Measurements from ENCODE around the gene MS4A6A.
"Not testable (repeated sequence)": the region's sequence is repeated elsewhere in the genome, so short reads cannot be mapped to it uniquely, and the experiment has no call there.

The MS4A6A gene

GRCh38 chr11:60184824-60185511, 2.1 kb upstream of the MS4A6A start:
- DNase-seq: peak in 1 of 58 donors; percentile 9

DNA sequence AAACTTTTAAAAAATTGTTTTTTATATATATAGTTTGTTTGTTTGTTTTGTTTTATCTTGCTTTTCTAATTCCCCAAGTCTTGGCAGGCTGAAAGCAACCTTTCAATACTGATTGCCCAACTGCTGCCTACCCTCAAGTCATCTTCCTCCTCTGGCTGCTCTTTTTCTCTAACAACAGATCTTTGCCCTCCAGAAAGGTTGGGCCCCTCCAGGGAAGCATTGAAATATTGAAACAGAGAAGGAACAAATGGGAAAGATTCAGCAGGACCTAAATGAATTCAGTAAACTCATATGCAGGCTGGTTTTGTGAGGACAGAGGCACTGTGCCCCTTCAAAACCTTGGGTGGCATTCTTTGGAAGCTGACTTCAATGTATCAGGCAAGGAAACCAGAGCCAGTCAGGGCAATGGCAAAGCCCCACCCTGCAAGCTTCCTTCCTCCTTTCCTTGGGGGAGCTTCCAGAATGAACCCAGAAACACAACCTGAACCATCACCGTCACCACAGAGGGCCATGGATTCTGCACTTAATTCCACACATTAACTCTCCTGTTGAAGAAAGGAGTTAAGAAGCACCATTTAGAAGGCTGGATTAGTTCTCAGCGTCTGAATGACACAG, 815 bp upstream of the MS4A6A start:
- DNase-seq: no peak

- no peak for DNase-seq
These were observed 7.0 kb downstream of the MS4A6A start for GRCh38 chr11:60175860-60176275.

GRCh38 chr11:60172011-60172410, 10.9 kb downstream of the MS4A6A start:
- no peak for DNase-seq

- no peak for DNase-seq
These were observed 12.3 kb downstream of the MS4A6A start for GRCh38 chr11:60170566-60170965.

- no peak for DNase-seq
These were observed 13.5 kb downstream of the MS4A6A start for GRCh38 chr11:60169264-60169915.

DNA sequence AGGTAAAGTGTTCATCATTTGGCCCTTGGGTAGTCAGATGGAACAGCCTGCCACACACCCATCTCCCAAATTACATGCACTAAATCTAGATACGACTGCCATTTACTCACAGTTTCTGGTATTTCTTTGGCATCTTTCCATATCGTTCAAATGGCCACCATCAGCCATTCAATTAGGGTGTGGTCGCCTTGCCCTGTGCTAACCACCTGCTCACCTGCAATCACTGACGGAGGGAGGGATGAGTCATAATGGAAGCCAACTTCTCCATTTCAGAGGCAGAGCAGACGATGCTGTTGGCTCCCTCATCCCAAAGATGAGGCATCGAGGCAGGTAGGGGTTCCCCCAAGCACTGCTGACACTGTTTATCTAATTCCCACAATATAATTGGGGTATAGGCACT, 14.6 kb downstream of the MS4A6A start:
- DNase-seq: no peak

- no peak for DNase-seq
These were observed 16.9 kb downstream of the MS4A6A start for GRCh38 chr11:60165951-60166350.

DNA sequence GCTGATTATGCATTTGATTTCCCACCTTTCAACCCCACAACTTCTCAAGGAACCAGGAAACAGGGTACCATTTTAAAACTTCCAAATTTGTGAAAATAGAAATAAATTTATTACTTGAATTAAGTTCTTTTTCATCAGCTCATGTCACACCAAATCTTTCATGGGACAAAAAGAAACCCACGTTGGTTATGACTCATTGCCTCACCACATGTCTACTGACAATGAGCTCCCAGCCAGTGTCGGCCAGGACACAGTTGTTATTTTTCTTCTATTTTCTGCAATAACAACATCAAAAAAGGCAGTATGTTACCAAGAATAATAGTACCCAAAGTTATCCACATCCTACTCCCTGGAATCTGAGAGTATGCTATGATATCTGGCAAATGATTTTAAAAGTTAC, 17.3 kb downstream of the MS4A6A start:
- DNase-seq: no peak

DNA sequence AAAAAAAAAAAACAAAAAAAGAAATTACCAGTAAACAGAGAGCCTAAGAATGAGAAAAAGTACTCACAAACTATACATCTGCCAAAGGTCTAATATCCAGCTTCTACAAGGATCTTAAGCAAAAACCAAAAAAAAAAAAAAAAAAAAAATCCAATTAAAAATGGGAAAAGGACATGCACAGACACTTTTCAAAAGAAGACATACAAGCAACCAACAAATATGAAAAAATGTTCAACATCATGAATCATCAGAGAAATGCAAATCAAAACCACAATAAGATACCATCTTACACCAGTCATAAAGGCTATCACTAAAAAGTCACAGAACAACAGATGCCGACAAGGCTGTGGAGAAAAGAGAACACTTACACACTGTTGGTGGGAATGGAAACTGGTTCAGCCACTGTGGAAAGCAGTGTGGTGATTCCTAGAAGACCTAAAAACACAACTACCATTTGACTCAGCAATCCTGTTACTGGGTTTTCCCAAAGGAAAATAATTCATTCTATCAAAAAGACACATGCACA, 18.3 kb downstream of the MS4A6A start:
- DNase-seq: no peak

DNA sequence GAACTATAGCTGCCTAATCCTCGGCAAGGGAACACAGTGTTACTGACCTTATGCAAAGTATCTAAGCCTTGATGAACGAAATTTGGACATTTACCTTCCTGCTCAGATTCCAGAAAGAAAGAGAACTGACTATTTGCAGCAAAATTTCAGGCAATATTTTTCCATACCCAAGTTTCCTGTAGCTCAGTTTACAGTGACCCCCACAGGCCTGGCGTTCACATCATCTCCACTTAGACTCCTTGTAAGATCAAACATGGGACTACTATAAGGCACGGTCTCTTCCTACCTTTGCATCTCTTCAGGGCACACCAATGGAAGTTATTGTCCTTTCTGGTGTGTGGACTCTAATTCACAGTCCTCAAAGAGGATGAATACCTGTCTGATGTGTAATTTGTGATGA, 21.1 kb downstream of the MS4A6A start:
- no peak for DNase-seq

DNA sequence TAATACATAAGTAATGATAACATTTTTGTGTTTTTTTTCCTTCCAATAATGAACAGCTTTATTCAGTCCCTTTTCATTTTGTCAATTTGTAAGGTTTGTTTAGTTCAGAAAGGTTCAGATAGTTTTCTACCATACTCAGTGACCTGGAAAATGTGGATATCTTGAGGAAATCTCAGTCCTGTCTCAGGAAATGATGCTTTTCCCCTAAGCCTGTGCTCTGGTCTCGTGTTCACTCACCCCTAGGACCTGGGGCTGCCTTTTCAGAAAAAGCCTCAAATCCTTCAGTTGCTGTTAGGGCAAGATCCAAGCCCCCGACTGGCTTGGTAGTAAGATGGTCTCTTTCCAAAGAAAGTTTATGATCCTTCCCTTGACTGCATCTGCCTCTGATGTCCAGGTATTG, 21.8 kb downstream of the MS4A6A start:
- no peak for DNase-seq

GRCh38 chr11:60159868-60160267, 23.0 kb downstream of the MS4A6A start:
- DNase-seq: no peak

DNA sequence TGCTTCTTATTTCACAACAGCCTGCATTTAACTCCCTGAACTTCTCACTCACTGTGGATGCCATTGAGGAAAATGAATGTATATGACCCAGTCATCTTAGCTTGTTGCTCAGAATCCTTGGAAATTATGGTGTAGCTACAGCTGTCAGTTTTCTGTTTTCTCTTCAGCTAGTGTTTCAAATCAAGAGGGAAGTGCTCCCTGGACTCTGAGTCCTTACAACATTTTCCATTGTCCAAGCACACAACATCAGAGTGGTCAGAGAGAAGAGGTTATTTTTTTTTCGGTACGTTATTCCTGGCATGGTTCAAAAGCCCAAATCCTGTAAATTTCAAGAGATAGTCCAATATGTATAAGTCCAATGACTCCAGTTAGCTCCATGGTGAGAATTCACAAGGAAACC, 23.6 kb downstream of the MS4A6A start:
- DNase-seq: no peak

DNA sequence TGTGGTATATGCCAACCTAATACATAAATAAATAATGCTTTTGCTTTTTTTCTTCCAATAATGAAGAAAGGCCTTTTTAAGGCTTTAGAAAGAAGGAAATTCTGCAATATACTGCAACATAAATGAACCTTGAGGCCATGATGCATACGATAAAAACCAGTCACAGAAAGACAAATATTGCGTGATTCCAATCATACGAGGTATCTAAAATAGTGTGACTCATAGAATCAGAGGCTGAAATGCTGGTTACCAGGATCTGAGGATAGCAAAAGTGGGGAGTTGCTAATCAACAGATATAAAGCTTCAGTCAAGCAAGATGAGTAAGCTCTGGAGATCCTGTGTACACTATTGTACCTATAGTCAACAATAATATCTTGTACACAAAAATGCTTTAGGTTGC, 24.2 kb downstream of the MS4A6A start:
- DNase-seq: no peak

GRCh38 chr11:60155931-60156330, 27.0 kb downstream of the MS4A6A start:
- DNase-seq: no peak

DNA sequence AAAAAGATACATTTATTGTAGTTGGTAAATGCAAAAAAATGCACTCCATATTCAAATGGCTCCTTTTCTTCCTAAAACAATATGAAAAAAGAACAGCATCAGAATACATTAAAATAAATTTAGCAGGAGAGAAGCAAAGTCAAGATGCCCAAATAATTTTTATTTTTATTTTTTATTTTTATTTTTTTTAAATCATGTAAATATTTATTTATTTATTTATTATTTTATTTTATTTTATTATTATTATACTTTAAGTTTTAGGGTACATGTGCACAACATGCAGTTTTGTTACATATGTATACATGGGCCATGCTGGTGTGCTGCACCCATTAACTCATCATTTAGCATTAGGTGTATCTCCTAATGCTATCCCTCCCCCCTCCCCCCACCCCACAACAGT, 30.2 kb downstream of the MS4A6A start:
- DNase-seq: not testable (repeated sequence)

DNA sequence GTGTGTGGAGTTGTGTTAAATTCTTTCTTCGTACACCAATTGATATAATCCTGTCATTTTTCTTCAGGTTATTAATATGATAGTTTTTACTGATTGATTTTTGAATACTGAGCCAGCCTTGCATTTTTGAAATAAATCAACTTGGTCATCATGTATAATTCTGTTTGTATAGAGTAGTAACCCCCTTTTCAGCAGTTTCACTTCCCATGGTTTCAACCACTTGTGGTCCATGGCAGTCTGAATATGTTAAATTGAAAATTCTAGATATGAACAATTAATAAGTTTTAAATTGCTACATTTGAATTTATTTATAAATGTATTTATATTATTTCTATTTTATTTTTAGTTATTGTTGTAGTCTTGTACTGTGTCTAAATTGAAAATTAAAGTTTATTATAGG, 32.6 kb downstream of the MS4A6A start:
- no peak for DNase-seq

DNA sequence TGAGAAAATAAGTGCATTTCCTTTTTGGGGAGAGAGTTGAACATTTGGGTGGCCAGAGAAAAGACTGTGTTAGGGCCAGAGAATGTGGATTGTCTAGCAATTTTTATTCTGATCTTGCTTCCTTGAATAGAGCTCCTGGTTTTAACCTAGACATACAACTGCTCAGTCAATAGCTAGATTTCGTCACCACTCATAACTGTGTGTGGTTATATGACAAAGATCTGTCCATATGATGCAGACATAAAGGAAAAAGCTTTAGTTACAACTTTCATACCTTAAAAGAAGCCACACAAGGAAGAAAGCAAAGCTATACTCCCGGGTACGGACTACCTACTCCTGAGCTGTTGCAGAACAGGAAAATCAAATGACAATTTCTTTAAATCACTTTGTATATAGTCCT, 37.2 kb downstream of the MS4A6A start:
- no peak for DNase-seq

- DNase-seq: no peak
These were observed 39.1 kb downstream of the MS4A6A start for GRCh38 chr11:60143768-60144167.

DNA sequence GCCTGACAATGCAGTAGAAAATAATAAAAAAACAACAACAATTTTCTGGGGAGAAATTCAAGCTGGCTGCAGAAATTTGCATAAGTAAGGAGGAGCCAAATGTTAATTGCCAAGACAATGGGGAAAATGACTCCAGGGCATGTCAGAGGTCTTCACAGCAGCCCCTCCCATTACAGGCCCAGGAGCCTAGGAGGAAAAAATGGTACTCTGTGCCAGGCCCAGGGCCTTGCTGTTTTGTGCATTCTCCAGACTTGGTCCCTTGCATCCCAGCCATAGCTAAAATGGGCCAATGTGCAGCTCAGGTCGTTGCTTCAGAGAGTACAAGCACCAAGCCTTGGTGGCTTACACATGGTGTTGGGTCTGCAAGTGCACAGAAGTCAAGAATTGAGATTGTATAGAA, 49.0 kb downstream of the MS4A6A start:
- DNase-seq: no peak

DNA sequence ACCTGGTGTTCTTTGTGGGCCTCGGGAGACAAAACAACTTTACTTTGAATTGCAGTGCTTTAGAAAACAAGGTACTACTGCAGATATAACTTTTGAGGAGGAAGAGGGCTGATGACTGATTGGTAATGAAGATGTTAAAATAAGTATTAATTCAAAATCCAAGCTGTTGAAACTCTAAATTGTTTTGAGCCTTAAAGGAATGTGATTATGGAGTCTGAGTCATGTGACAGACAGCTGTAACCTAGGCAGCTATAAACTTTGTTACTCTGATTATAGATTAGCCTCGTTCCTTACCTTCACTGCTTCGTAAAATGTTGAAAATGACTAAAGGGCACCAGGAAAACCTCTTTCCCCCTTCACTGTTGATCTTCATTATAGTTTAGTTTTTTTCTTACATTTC, 51.0 kb downstream of the MS4A6A start:
- DNase-seq: no peak

GRCh38 chr11:60130496-60130895, 52.4 kb downstream of the MS4A6A start:
- peak in 11 of 58 donors; percentile 0 to 28 (median 4) for DNase-seq

Measured in anterior cingulate cortex (tissue), 58 donors.